KBM-7 (cell line): ENCODE data around the gene NCS1.

ENCODE experiments used
- DNase-seq: peaks from one replicate; pipeline ENCODE4 v3.0.0-alpha.2; 2015
- in situ Hi-C: fragments of 300-500 bp; cut with MboI; formaldehyde crosslinking; loops from 2 replicates; pipeline ENCODE4 v1.14.3; 2020; ENCODE audit warnings: low sequenced_read_pairs, low pct_unique_long_range_greater_than_20kb, mixed read lengths

NCS1 gene

GRCh38 chr9:130229759-130230158, 57.6 kb downstream of the NCS1 start:
- no peak for DNase-seq
- in situ Hi-C loops: no loop called here

DNA sequence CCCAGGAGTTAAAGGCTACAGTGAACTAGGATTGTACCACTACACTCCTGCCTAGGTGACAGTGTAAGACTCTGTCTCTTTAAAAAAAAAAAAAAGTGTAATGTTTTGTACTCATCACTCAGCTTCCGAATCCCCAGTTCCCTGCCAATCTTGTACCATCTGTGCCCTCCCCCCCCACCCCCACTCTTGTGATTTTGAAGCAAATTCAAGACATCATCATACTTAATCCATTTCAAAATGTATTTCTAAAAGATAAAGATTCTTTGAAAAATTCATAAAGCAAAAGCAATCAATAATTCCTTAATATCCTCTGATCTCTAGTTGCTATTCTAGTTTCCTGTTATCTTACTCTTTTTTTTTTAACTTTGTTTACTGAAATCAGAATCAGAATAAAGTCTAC, 58.4 kb downstream of the NCS1 start:
- DNase-seq: no peak
- in situ Hi-C loops: no loop called here

- in situ Hi-C loops: no loop called here
- DNase-seq: no peak
Measured at GRCh38 chr9:130232899-130233586, 60.8 kb downstream of the NCS1 start.

- DNase-seq: no peak
- in situ Hi-C loops: no loop called here
Measured at GRCh38 chr9:130233587-130233945, 61.4 kb downstream of the NCS1 start.

GRCh38 chr9:130234340-130235260, 62.4 kb downstream of the NCS1 start:
- in situ Hi-C loops: no loop called here
- DNase-seq: no peak

DNA sequence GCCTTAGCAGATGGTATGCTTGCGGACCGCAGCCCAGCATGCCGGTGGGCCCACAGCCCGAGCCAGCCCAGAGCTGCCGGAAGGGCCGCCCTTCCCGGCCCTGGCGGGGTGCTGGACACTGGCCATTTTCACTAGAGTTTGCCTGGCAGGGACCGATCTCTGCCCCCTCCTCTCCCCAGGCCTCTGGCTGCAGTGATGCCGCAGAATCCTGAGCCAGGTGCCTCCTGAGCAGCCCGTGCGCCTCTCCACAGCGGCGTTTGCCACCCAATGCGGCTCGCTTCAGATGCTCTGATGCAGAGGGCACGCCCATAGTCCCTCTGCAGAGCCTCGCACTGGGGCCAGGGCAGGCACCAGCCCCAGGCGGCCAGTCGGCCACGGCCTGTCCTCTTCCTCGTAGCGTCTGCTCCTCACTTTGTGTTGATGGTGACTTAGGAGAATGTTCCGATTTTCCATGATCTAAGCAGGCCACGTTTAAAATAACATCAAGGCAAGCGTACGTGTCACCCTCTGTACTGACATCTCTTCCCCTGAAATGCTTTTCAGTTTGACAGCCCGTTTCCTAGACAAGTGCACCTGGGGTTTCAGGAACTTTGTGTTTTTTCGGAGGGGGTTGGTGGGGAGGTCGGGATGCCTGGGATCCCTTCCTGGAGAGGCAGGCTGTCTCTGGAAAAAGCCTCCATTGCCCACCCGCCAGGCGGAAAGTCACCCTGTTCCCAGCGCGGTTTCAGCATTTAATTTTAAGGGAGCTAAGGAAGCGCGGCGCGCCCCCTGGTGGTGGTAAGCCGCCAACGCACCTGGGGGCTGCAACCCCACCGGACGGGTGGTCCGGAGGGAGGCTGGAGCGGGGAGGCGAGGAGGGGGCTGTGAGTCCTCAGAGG, 63.6 kb downstream of the NCS1 start:
- DNase-seq: peak; percentile 78
- in situ Hi-C loops: no loop called here

DNA sequence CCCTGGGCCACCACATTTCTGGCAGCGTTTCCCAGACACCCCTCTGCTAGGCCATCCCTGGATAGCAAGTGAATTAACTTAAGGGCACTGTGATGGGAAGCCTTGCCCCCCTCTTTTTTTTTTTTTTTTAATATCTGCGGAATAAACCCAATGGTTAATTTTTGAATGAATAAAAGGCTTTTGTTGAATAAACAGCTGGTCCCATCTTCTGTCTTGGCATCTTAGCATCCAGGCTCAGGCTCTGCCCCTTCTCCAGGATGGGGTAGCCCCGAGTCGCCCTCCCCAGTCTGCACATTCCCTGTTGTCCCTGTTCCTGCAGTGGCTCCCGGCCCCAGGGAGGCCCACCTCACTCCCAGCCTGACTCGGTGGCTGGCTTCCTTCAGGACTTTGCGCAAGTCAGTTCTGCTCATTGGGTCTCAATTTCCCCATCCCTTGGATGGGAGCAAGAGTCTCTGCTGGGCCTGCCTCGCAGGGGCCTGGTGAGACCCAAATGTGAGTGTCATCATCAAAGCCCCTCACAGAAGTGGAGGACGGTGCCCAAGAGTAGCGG, 64.3 kb downstream of the NCS1 start:
- in situ Hi-C loops: no loop called here
- no peak for DNase-seq

- in situ Hi-C loops: no loop called here
- no peak for DNase-seq
Measured at GRCh38 chr9:130237076-130237475, 64.9 kb downstream of the NCS1 start.

- no peak for DNase-seq
- in situ Hi-C loops: no loop called here
Measured at GRCh38 chr9:130237763-130238524, 65.7 kb downstream of the NCS1 start.

GRCh38 chr9:130239363-130239695, 67.1 kb downstream of the NCS1 start:
- no peak for DNase-seq
- in situ Hi-C loops: no loop called here

- in situ Hi-C loops: no loop called here
- DNase-seq: no peak
Measured at GRCh38 chr9:130239741-130240241, 67.6 kb downstream of the NCS1 start.

DNA sequence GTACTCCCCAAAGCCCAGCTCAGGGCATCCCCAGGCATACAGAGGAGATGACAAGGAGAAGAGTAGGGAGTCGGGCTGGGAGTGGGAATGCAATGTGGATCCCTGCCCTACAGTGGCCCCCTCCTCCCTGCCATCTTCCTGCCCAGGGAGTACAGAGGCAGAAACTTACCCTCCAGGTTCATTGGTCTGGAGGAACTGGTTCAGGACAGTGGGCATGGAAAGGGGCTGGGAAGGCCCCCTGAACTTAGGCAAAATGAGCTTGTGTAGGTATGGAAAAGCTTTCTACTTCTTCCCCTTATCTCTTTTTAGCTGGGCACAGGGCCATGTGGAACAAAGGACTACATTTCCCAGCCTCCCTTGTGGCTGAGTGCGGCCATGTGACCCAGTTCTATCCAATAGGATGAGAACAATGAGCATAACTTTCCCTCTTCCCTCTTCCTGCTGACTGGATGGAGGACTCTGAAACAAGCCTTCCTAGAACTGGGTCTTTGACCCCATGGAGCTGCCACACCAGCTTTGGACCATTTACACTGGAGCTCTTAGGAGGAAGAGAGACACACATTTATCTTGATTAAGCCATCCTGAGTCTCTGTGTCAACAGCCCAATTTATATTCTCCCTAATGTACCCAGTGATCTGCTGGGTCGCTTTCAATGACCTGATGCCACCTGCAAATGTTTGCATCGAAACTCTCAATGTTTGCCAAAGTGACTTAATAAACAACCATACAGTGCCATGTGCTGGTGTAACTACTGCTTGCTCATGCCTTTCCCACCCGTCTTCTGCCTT, 68.4 kb downstream of the NCS1 start:
- peak; percentile 77 for DNase-seq
- in situ Hi-C loops: no loop called here

GRCh38 chr9:130241198-130241535, 69.0 kb downstream of the NCS1 start:
- DNase-seq: no peak
- in situ Hi-C loops: no loop called here

- in situ Hi-C loops: no loop called here
- no peak for DNase-seq
Measured at GRCh38 chr9:130242270-130243014, 70.2 kb downstream of the NCS1 start.

- DNase-seq: peak; percentile 61
- in situ Hi-C loops: no loop called here
Measured at GRCh38 chr9:130243015-130243881, 71.0 kb downstream of the NCS1 start.

DNA sequence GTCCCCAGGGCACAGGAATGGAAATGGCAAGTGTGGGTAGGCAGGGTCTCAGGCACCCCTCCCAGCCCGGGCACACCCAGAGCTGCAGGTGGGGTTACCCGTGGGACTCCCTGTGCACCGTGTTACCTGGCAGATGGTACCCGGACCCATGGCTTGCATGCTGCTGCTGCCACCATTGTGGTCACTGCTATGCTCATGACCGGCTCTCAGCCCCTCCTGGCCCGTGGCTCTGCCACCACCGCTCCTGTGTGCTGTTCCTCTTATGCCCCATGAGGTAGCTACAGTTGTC, 71.6 kb downstream of the NCS1 start:
- in situ Hi-C loops: no loop called here
- no peak for DNase-seq
